A549 treated with CORT108297 at 1 μM for 4 hours (cell line): ENCODE measurements around the gene TERB1. TPM values are rescaled to one million over a fixed set of nuclear protein-coding genes. Genes with fewer than 3 reads are reported as not detected.

Source experiments
- total RNA-seq: library from RNA; stranded (reverse); fragments of 200-300 nt; extraction: Qiagen RNA extraction; gene quantifications from 5 replicates; pipeline ENCODE4 v1.2.3, GENCODE V29; 2022

Gene TERB1, protein sequence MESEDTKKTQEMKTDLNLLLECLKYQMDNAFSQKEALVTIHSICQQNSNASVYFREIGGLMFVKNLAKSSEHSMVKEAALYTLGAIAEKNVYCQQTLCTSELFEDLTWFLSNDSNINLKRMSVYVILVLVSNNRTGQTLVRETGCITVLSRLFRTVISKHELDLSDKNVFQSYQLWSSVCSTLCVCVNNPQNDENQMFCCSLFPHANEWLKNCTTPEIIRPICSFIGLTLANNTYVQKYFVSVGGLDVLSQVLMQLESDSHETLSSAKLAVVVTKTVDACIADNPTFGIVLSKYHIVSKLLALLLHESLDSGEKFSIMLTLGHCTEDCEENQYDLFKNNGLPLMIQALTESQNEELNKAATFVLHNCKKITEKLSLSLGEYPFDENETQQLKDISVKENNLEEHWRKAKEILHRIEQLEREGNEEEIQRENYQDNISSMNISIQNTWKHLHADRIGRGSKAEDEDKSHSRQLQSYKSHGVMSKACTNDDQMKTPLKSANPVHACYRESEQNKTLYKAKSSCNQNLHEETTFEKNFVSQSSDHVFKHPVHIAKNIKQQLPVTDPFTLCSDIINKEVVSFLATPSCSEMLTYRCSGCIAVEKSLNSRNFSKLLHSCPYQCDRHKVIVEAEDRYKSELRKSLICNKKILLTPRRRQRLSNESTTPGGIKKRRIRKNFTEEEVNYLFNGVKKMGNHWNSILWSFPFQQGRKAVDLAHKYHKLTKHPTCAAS
- 0.06 to 0.07 TPM in 2 of 5 replicates, not detected in the others for total RNA-seq

DNA sequence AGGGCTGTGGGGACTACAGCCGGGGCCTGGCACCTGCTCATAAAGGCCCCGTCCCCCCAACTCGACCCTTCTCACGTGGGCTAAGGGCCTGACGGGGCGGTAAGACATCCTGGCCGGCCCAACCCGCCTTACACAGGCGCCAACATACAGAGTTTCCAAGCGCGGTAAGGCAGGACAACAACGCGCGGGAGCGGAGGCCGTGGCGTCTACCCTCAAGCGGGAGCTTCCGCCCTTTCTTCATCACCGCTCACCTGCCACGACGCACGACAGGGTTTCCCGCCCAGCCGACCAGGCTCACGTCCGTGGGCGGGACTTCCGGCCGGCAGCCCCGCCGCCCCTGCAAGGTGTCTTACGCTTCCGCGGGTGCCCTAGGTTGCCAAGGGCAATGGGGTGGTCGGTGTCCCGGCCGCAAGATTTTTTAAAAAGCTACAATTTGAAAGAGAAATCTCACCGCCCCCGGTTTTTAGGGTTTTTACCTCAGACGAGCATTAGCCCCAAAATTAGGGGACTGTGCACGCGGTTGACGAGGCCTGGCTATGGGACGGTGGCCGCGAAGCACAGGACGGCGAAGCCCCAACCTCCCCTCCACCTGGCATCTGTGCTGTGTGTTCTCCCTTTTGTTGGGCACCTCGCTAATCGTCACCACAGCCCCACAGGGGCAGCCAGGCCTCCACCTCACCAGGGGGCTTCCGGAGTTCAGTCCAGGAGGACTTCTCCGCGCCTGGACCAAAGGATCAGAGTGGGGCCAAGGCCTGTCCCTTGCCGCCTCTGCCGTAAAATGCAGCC, at the start of gene TERB1:
Gene TERB1, minus strand, starts transcription at position 265 of the 786 bp plus-strand sequence. CDS start 4,786 bp downstream, outside the sequence.

DNA sequence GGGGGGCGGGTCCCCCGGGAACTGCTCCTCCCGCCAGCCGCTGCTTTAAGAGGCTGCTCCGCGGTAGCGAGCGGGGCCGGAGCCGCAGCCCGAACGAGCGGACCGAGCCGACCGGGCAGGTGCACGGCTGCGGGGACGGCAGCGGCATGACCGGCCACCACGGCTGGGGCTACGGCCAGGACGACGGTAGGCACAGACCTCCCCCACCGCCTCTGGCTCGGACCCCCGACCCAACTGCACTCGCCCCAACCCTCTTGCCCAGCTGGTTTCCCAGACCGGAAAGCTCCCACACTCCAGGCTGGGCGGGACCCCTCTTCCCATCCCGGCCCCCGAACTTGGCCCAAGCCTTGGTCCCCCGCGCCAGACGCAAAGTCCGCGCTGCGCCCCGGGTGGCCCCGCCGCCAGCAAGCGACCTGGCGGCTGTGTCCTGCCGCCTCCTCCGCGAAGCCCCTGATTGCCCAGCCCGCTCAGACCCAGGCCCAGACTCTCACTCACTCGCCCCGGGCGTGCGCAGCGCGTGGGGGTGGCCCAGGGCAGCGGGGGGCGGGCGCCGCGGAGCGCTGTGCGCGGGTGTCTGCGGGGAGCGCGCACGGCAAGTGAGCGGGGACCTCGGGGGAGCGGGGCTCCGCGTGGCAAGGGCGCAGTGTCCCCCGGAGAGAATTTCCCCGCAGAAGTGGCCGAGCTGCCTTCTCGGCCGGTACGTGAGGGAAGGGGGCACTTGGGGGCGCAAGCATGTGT, 43.1 kb upstream of the TERB1 start, which contains the start of gene CA7:
Gene CA7, plus strand, starts transcription at position 73 of the 738 bp plus-strand sequence. Its CDS starts 74 bp downstream, at position 147.

DNA sequence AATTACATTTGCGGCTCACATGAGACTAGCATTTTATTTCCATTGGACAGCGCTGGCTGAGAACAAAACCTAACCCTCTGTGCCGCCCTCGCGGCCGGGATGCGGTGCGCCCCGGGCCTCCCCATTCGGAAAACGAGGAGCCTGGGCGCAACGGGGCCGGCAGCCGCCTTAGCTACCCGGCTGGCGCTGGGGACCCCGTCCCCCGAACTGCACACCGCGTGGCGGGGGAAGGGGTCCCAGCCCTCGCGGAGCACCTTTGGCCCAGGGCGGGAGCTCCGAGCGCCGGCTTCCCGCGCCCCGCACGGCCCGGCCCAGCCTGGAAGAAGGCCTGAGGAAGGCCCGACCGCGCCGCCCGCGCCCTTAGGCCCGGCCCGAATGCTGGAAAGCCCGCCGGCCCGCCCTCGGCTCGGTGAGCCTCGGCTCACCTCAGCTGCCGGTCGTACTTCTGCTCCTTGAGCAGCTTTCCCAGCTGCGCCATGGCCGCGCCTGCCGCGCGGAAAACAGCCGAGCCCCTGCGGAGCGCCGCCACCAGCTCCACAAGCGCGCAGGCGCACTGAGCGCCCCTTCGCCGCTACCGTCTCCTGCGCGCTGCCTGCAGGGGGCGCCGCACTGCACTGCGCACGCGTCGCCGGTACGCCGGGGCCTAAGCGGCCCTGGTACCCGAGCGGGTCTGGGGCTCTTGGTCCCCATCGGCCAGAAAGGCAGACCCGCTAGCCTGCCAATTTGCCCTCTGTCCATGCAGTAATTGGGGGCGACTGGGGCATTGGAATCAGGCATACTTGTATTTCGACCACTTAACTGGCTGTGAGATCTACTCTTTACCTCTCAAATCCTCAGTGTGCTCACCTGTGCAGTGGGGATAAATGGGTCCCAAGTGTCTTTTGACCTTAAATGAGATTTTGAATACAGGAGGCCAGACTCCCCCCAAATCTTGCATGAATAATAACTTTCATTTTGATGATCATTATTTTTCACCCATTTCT, 29.3 kb upstream of the TERB1 start, which contains the start of gene NAE1:
Gene NAE1, minus strand, starts transcription at position 555 of the 983 bp plus-strand sequence. Its CDS starts 77 bp downstream, at position 478.

DNA sequence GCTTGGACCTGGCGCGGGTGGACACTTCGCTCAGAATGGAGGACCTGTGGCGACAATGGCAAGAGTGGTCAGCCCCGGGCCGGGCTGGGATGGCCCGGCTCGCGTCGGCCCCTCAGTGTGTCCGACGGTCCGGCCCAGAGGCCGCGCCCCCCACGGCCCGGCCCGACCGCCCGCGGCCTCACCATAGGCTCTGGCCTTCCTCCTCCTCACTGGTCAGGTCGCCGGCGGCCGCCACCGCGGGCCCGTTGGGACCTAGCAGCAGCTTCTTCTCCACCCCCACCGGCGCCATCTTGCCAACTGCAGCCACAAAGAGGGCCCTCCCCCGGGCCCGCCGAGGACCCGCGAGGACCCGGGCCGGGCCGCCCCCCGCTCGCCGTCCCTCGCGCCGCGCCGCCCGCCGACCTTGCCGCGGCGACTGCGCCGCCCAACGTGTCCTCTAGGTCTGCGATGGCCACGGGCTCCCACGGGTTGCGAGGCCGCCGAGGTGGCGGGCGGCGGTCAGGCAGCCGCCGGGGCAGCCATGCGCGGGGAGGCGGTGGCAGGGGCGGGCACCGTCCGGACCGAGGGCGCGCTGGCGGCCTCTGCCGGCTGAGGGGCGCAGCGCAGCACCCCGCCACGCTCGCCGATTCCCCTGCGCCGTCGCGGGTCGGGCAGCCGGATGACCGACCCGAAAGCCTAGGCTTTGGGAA, 49.9 kb downstream of the TERB1 start, which contains the start of gene DYNC1LI2:
Gene DYNC1LI2, minus strand, starts transcription at position 307 of the 689 bp plus-strand sequence. Its CDS starts 18 bp downstream, at position 289.

Other genes with a start within 250 kb of the TERB1 start
- 61.7 to 68.7 TPM (median 67.2 TPM) in 5 replicates for gene CKLF, start 249.0 kb downstream of the TERB1 start, total RNA-seq
- gene CMTM1, start 235.1 kb downstream of the TERB1 start, total RNA-seq: 0.63 to 1.7 TPM (median 1.2 TPM) in 5 replicates
- gene CMTM2, start 222.1 kb downstream of the TERB1 start, total RNA-seq: not detected in 5 replicates
- 76.9 to 83.6 TPM (median 82.0 TPM) in 5 replicates for gene CMTM3, start 196.9 kb downstream of the TERB1 start, total RNA-seq
- 20.9 to 38.7 TPM (median 31.5 TPM) in 5 replicates for gene CMTM4, start 104.8 kb downstream of the TERB1 start, total RNA-seq
- gene DYNC1LI2, start 50.0 kb downstream of the TERB1 start, total RNA-seq: 40.4 to 60.5 TPM (median 52.6 TPM) in 5 replicates
- 61.5 to 68.8 TPM (median 65.1 TPM) in 5 replicates for gene NAE1, start 29.4 kb upstream of the TERB1 start, total RNA-seq
- 0.05 to 0.09 TPM (median 0.06 TPM) in 3 of 5 replicates, not detected in the others for gene CA7, start 42.8 kb upstream of the TERB1 start, total RNA-seq
- 4.3 to 6.1 TPM (median 5.8 TPM) in 5 replicates for gene PDP2, start 78.9 kb upstream of the TERB1 start, total RNA-seq
- 0.36 to 0.50 TPM (median 0.39 TPM) in 5 replicates for gene CDH16, start 117.3 kb upstream of the TERB1 start, total RNA-seq
- gene RRAD, start 124.0 kb upstream of the TERB1 start, total RNA-seq: 7.7 to 19.4 TPM (median 12.3 TPM) in 5 replicates
- 123 to 180 TPM (median 173 TPM) in 5 replicates for gene CIAO2B, start 132.8 kb upstream of the TERB1 start, total RNA-seq
- 27.6 to 32.7 TPM (median 28.9 TPM) in 5 replicates for gene CES2, start 133.9 kb upstream of the TERB1 start, total RNA-seq
- 1.8 to 2.3 TPM (median 2.1 TPM) in 5 replicates for gene CES3, start 159.7 kb upstream of the TERB1 start, total RNA-seq
- 1.6 to 2.1 TPM (median 1.9 TPM) in 5 replicates for gene CES4A, start 187.0 kb upstream of the TERB1 start, total RNA-seq
- 36.2 to 49.8 TPM (median 46.0 TPM) in 5 replicates for gene CBFB, start 227.6 kb upstream of the TERB1 start, total RNA-seq